Transverse colon (tissue), 4 donors: Measurements from ENCODE around the gene ZDHHC14. TPM values are rescaled to one million over a fixed set of nuclear protein-coding genes. Genes with fewer than 3 reads are reported as not detected.

ENCODE experiments used
- DNase-seq: peaks from one replicate; pipeline ENCODE4 v3.0.0-alpha.2; 2019
- H3K27ac ChIP-seq, 4 donors: fragments of 200-600 bp; sonication (generic); 2 replicates each; pipeline ENCODE4 v1.5.1; 2016 to 2018; ENCODE audit warnings: inconsistent platforms in 4 of 4
- H3K27me3 ChIP-seq: fragments of 200-600 bp; sonication (generic); 2 replicates; pipeline ENCODE4 v1.5.1; 2017; ENCODE audit warnings: inconsistent platforms
- H3K36me3 ChIP-seq, 4 donors: fragments of 200-600 bp; sonication (generic); 2 replicates each; pipeline ENCODE4 v1.5.1; 2017 to 2019; ENCODE audit warnings: inconsistent platforms in 4 of 4
- H3K4me1 ChIP-seq, 4 donors: fragments of 200-600 bp; sonication (generic); 2 replicates each; pipeline ENCODE4 v1.5.1; 2017 to 2020; ENCODE audit warnings: inconsistent platforms in 4 of 4
- H3K4me3 ChIP-seq, 4 donors: fragments of 200-600 bp; sonication (generic); 1 replicate in 1 of 4; 2 replicates in 3 of 4; pipeline versions ENCODE4 v1.5.1 to v1.6.1; 2017 to 2019; ENCODE audit warnings: inconsistent platforms in 4 of 4
- H3K9me3 ChIP-seq, 2 donors: fragments of 200-600 bp; sonication (generic); 2 replicates each; pipeline ENCODE4 v1.5.1; 2017 to 2019; ENCODE audit warnings: inconsistent platforms in 2 of 2
- EP300 ChIP-seq: sonication (generic); formaldehyde crosslinking; IDR thresholded peaks from one replicate; pipeline ENCODE4 v1.6.1; 2017; ENCODE audit warnings: antibody characterized with exemption, low read depth
- POLR2A ChIP-seq: fragments of 450-650 bp; IDR thresholded peaks from one replicate; pipeline ENCODE4 v1.6.1; 2016; ENCODE audit warnings: antibody characterized with exemption, mild to moderate bottlenecking, moderate library complexity
- POLR2AphosphoS5 ChIP-seq, 3 donors: sonication (generic); formaldehyde crosslinking; IDR thresholded peaks; one replicate each; pipeline ENCODE4 v1.6.1; 2016; ENCODE audit warnings: antibody characterized with exemption in 3 of 3
- WGBS, 2 donors: methylation state at CpG; one replicate each; pipeline ENCODE4 v1.1.5; 2018; ENCODE audit warnings: low coverage in 1 of 2; 5-methylcytosine and 5-hydroxymethylcytosine counted together
- in situ Hi-C, 4 donors: fragments of 200-750 bp; cut with MboI; loops; one replicate each; pipeline versions ENCODE4 v1.15.0 to v1.15.1; 2017; ENCODE audit warnings: low sequenced_read_pairs in 3 of 4, low pct_ligation_motif_present in 1 of 4, low pct_unique_long_range_greater_than_20kb in 1 of 4
- intact Hi-C: fragments of 100-400 bp; cut with DNase I; formaldehyde crosslinking; loops from one replicate; pipeline ENCODE4 v1.15.1; 2023; ENCODE audit warnings: low total_unique reads
- total RNA-seq, 4 donors: library from RNA; depleted of rRNA; stranded (reverse); fragments of >200 nt; gene quantifications; one replicate each; pipeline ENCODE4 v1.1.0, GENCODE V29; 2016
- TF ChIP-seq, protein P1 (sequence below), 5 experiments: fragments of 200-600 bp in 3 of 5; fragments of 450-650 bp in 2 of 5; sonication (generic) in 3 of 5; IDR thresholded peaks; 1 replicate in 2 of 5; 2 replicates in 3 of 5; pipeline ENCODE4 v1.5.1; 2016 to 2017; ENCODE audit warnings: antibody characterized with exemption in 5 of 5, inconsistent platforms in 3 of 5, mild to moderate bottlenecking in 2 of 5, moderate library complexity in 1 of 5

ZDHHC14 gene
- total RNA-seq, 4 donors from 2014 or later = 10.2 to 16.5 (median 12.5) TPM

GRCh38 chr6:157685596-157686280 is 304.7 kb downstream of the ZDHHC14 start:
- intact Hi-C loops = no loop called here
- TF ChIP-seq POLR2A = no peak
- in situ Hi-C loops = no loop called here

DNA sequence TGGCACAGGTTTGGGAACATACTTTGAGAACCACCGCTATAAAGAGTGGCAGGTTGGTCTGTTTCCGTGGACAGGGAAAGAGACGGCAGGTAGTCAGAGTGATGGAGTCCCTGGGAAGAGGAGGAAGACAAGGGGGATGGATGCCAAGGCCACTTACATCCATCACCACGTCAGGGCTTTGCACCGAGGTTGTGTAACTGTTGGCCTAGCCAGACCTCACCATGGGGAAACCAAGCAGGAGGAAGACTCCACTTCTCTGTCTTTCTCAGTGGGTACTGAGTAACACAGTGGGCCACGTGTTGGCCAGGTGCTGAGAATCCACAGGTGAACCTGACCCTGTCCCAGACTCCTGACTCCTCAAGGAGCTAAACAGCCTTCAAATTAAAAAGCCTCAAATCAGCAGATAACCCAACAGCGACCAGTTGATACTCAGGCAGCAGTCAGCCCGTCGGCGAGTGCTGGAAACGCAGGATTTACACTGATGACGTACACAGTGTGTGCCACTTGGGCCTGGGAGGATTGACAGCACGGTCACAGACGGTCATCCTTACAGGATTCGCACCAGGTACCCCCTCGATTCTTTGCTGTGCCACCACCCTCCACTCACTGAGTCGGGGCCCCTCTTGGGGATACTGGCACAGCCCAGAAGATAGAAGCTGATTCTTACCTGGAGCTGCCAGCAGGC is 307.4 kb downstream of the ZDHHC14 start:
- H3K27me3 ChIP-seq = no peaks in the 10 kb centered on the region
- H3K9me3 ChIP-seq = no peaks in the 10 kb centered on the region
- no peaks in the 10 kb centered on the region for H3K36me3 ChIP-seq
- H3K4me3 ChIP-seq = peak overlapping the region in 1 of 4 donors; percentile 4
- intact Hi-C loops = no loop called here
- peaks cover 0 to 14% (median 9%) of the 10 kb centered on the region in 4 donors for H3K4me1 ChIP-seq
- 87 to 100% methylated on average over 2 to 17 of the region's 17 CpGs for WGBS, 2 donors
- no peak for DNase-seq
- TF ChIP-seq, protein P1, sequence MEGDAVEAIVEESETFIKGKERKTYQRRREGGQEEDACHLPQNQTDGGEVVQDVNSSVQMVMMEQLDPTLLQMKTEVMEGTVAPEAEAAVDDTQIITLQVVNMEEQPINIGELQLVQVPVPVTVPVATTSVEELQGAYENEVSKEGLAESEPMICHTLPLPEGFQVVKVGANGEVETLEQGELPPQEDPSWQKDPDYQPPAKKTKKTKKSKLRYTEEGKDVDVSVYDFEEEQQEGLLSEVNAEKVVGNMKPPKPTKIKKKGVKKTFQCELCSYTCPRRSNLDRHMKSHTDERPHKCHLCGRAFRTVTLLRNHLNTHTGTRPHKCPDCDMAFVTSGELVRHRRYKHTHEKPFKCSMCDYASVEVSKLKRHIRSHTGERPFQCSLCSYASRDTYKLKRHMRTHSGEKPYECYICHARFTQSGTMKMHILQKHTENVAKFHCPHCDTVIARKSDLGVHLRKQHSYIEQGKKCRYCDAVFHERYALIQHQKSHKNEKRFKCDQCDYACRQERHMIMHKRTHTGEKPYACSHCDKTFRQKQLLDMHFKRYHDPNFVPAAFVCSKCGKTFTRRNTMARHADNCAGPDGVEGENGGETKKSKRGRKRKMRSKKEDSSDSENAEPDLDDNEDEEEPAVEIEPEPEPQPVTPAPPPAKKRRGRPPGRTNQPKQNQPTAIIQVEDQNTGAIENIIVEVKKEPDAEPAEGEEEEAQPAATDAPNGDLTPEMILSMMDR (IDR thresholded peaks at IDR 0.05) = no peak
- TF ChIP-seq POLR2A (no peak), POLR2AphosphoS5 (IDR thresholded peaks at IDR 0.05) (no peak), EP300 (no peak)
- H3K27ac ChIP-seq = no peak overlapping the region
- in situ Hi-C loops = no loop called here

More at GRCh38 chr6:157685596-157686280, 304.7 kb downstream of the ZDHHC14 start:
- Histone ChIP-seq H3K27me3 (no peaks in the 10 kb centered on the region), H3K4me1 (peaks cover 0 to 14% (median 9%) of the 10 kb centered on the region in 4 donors), H3K27ac (no peak overlapping the region), H3K36me3 (no peaks in the 10 kb centered on the region), H3K4me3 (no peak overlapping the region), H3K9me3 (no peaks in the 10 kb centered on the region)
- WGBS, 2 donors = 89 to 92% methylated on average over 5 to 9 of the region's 10 CpGs
- no peak for DNase-seq

GRCh38 chr6:157688960-157689599 is 308.1 kb downstream of the ZDHHC14 start:
- Histone ChIP-seq H3K4me1 (peaks cover 0 to 14% (median 9%) of the 10 kb centered on the region in 4 donors), H3K9me3 (no peaks in the 10 kb centered on the region), H3K36me3 (no peaks in the 10 kb centered on the region), H3K27ac (no peak overlapping the region), H3K27me3 (no peaks in the 10 kb centered on the region), H3K4me3 (peak overlapping the region in 1 of 4 donors; percentile 4)
- WGBS, 2 donors = 48% methylated on average over 17 of the region's 17 CpGs; no CpG with 5 or more reads in 1 of the 2 donors
- intact Hi-C loops (no loop called here), in situ Hi-C loops (no loop called here)
- peak; percentile 70 for DNase-seq
- no peak for TF ChIP-seq POLR2AphosphoS5 (IDR thresholded peaks at IDR 0.05)
- TF ChIP-seq EP300 = no peak
- peak; percentile 25 for TF ChIP-seq POLR2A
- TF ChIP-seq, protein P1 (IDR thresholded peaks at IDR 0.05) = no peak

GRCh38 chr6:157689875-157690274 is 308.9 kb downstream of the ZDHHC14 start:
- no peak overlapping the region for H3K4me3 ChIP-seq
- DNase-seq = no peak
- TF ChIP-seq POLR2AphosphoS5 (IDR thresholded peaks at IDR 0.05) = no peak
- no peak for TF ChIP-seq POLR2A
- TF ChIP-seq, protein P1 (IDR thresholded peaks at IDR 0.05) = no peak
- no peak for TF ChIP-seq EP300
- intact Hi-C loops (no loop called here), in situ Hi-C loops (no loop called here)
- peaks cover 0 to 14% (median 9%) of the 10 kb centered on the region in 4 donors for H3K4me1 ChIP-seq
- 78% methylated on average over 7 of the region's 7 CpGs; no CpG with 5 or more reads in 1 of the 2 donors for WGBS, 2 donors
- no peak overlapping the region for H3K27ac ChIP-seq
- no peaks in the 10 kb centered on the region for H3K27me3 ChIP-seq
- H3K36me3 ChIP-seq = no peaks in the 10 kb centered on the region
- H3K9me3 ChIP-seq = no peaks in the 10 kb centered on the region
